ENCODE results near the gene ILF2. TPM values are rescaled to one million over a fixed set of nuclear protein-coding genes. Genes with fewer than 3 reads are reported as not detected.

Gene ILF2
- total and polyA plus RNA-seq, 2 of the 13 experiments (the other 11 are each of a cell fraction or from before 2014, with no cell fraction given): 292 to 366 TPM

DNA sequence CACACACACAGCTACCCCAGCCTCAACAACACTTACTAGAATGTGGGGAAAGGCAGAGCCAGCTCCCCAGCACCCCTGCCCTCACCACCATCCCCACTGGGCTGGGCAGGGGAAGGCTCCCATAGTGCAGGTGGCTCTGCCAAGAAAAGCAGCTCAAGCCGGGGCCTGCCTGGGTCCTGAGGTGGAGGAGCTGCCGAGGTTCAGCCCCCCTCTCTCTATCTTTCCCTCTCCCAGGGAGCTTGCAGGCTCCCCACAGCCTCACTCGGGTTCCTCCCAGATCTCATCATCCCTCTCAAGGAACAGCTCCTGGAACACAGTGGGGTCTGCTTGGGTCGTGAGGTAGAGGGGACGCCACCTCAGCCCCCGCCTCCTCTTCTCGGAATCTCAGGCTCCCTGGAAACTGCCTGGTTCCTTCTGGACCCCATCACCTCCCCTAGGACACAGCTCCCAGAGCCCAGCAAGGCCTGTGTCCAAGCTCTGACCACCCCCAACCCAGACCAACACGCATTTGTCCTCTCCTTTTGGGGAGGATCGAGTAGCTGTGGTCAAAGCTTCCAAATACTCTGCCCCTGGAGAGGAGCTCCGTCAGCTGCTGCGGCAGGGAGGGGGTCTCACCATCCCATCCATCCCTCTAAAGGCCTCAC lies 58.6 kb downstream of the ILF2 start (continued):
- no peak for TF ChIP-seq EP300 (IDR thresholded peaks at IDR 0.05; ENCODE audit: low read depth in 2 of 2, low read length in 2 of 2)
- TF ChIP-seq EP300 (CRISPR knock-in tag; IDR thresholded peaks at IDR 0.05; ENCODE audit: borderline replicate concordance): no peak
- TF ChIP-seq SIX4 (CRISPR knock-in tag; IDR thresholded peaks at IDR 0.05): no peak
- no peak for TF ChIP-seq ZSCAN30 (CRISPR knock-in tag; IDR thresholded peaks at IDR 0.05)
- TF ChIP-seq ZNF891 (CRISPR knock-in tag; IDR thresholded peaks at IDR 0.05): peak; percentile 23; the same call in 1 of the 2 replicates
- TF ChIP-seq PLRG1 (conservative IDR thresholded peaks at IDR 0.05): no peak
- no peak for TF ChIP-seq SP1 (IDR thresholded peaks at IDR 0.05)
- TF ChIP-seq SP1 (CRISPR knock-in tag; IDR thresholded peaks at IDR 0.05): no peak
- no peak; the same call in 1 of the 2 replicates for TF ChIP-seq GABPB1 (CRISPR knock-in tag; IDR thresholded peaks at IDR 0.05)
- no peak for TF ChIP-seq SMYD3 (CRISPR knock-in tag; IDR thresholded peaks at IDR 0.05)
- TF ChIP-seq ETV6 (CRISPR knock-in tag; conservative IDR thresholded peaks at IDR 0.05): no peak
- 0 out of 2 replicates have a peak, but pooled peaks have one; percentile 28 for TF ChIP-seq ZNF546 (CRISPR knock-in tag; conservative IDR thresholded peaks at IDR 0.05)
- TF ChIP-seq ZIK1 (CRISPR knock-in tag; IDR thresholded peaks at IDR 0.05; ENCODE audit: borderline replicate concordance, low read depth): no peak
- no peak for TF ChIP-seq SATB2 (CRISPR knock-in tag; IDR thresholded peaks at IDR 0.05)
- TF ChIP-seq PITX1 (CRISPR knock-in tag; IDR thresholded peaks at IDR 0.05): no peak
- no peak for TF ChIP-seq CEBPB (IDR thresholded peaks at IDR 0.05; ENCODE audit: borderline replicate concordance, low read depth, low read length)
- TF ChIP-seq ZNF788 (CRISPR knock-in tag; IDR thresholded peaks at IDR 0.05; ENCODE audit: borderline replicate concordance): peak; percentile 23; the same call in 1 of the 2 replicates
- no peak for TF ChIP-seq MIER2 (CRISPR knock-in tag; IDR thresholded peaks at IDR 0.05)
- peak; percentile 3; the same call in 1 of the 2 replicates for TF ChIP-seq SALL1 (CRISPR knock-in tag; IDR thresholded peaks at IDR 0.05)
- TF ChIP-seq ZSCAN31 (CRISPR knock-in tag; IDR thresholded peaks at IDR 0.05; ENCODE audit: low read depth): no peak
- TF ChIP-seq TARDBP (CRISPR knock-in tag; IDR thresholded peaks at IDR 0.05): no peak
- no peak for TF ChIP-seq ONECUT2 (CRISPR knock-in tag; IDR thresholded peaks at IDR 0.05)
- no peak for TF ChIP-seq NFIB (CRISPR knock-in tag; IDR thresholded peaks at IDR 0.05; ENCODE audit: borderline replicate concordance)
- TF ChIP-seq JARID2 (CRISPR knock-in tag; IDR thresholded peaks at IDR 0.05; ENCODE audit: insufficient replicate concordance): no peak
- no peak for TF ChIP-seq RARG (CRISPR knock-in tag; IDR thresholded peaks at IDR 0.05; ENCODE audit: low read depth)
- TF ChIP-seq XRCC5 (optimal IDR thresholded peaks at IDR 0.05; ENCODE audit: low read length): no peak
- TF ChIP-seq, protein P1, sequence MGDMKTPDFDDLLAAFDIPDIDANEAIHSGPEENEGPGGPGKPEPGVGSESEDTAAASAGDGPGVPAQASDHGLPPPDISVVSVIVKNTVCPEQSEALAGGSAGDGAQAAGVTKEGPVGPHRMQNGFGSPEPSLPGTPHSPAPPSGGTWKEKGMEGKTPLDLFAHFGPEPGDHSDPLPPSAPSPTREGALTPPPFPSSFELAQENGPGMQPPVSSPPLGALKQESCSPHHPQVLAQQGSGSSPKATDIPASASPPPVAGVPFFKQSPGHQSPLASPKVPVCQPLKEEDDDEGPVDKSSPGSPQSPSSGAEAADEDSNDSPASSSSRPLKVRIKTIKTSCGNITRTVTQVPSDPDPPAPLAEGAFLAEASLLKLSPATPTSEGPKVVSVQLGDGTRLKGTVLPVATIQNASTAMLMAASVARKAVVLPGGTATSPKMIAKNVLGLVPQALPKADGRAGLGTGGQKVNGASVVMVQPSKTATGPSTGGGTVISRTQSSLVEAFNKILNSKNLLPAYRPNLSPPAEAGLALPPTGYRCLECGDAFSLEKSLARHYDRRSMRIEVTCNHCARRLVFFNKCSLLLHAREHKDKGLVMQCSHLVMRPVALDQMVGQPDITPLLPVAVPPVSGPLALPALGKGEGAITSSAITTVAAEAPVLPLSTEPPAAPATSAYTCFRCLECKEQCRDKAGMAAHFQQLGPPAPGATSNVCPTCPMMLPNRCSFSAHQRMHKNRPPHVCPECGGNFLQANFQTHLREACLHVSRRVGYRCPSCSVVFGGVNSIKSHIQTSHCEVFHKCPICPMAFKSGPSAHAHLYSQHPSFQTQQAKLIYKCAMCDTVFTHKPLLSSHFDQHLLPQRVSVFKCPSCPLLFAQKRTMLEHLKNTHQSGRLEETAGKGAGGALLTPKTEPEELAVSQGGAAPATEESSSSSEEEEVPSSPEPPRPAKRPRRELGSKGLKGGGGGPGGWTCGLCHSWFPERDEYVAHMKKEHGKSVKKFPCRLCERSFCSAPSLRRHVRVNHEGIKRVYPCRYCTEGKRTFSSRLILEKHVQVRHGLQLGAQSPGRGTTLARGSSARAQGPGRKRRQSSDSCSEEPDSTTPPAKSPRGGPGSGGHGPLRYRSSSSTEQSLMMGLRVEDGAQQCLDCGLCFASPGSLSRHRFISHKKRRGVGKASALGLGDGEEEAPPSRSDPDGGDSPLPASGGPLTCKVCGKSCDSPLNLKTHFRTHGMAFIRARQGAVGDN (CRISPR knock-in tag; IDR thresholded peaks at IDR 0.05): no peak; the same call in 1 of the 2 replicates
- no peak for TF ChIP-seq PHF21A (CRISPR knock-in tag; IDR thresholded peaks at IDR 0.05)
- no peak; the same call in 1 of the 2 replicates for TF ChIP-seq MTA1 (CRISPR knock-in tag; IDR thresholded peaks at IDR 0.05; ENCODE audit: borderline replicate concordance)
- TF ChIP-seq ZNF850 (CRISPR knock-in tag; conservative IDR thresholded peaks at IDR 0.05): no peak
- no peak for TF ChIP-seq SETDB1 (CRISPR knock-in tag; IDR thresholded peaks at IDR 0.05; ENCODE audit: borderline replicate concordance)
